SK-N-SH (cell line): ENCODE data around the gene MARF1.

Source experiments
- CHD2 ChIP-seq: fragments of 150-350 bp; IDR thresholded peaks from 2 replicates; pipeline ENCODE4 v1.6.1; 2018; ENCODE audit warnings: low read length; ENCODE audit not compliant: partially characterized antibody
- CTCF ChIP-seq: fragments of 200-600 bp; sonication (generic); IDR thresholded peaks from 2 replicates; pipeline ENCODE4 v1.6.1; 2017; ENCODE audit warnings: antibody characterized with exemption, mild to moderate bottlenecking, moderate library complexity
- EP300 ChIP-seq, 2 experiments: IDR thresholded peaks; 2 replicates each; pipeline versions ENCODE4 v1.4.0 to v1.6.1; 2012; ENCODE audit warnings: borderline replicate concordance in 1 of 2, low read depth in 1 of 2, low read length in 1 of 2
- GABPA ChIP-seq: IDR thresholded peaks from 2 replicates; pipeline ENCODE4 v1.4.0; 2012; ENCODE audit warnings: low read depth, mild to moderate bottlenecking
- MAX ChIP-seq: IDR thresholded peaks from 2 replicates; pipeline ENCODE4 v1.4.0; 2012; ENCODE audit warnings: low read depth
- MXI1 ChIP-seq: IDR thresholded peaks from 2 replicates; pipeline ENCODE4 v1.6.1; 2012; ENCODE audit warnings: mild to moderate bottlenecking, low read depth, low read length, improper control_type of control experiment
- NRF1 ChIP-seq: IDR thresholded peaks from 2 replicates; pipeline ENCODE4 v1.6.1; 2012; ENCODE audit warnings: low read depth, mild to moderate bottlenecking, low read length
- PBX3 ChIP-seq: IDR thresholded peaks from 2 replicates; pipeline ENCODE4; 2012
- POLR2AphosphoS5 ChIP-seq: IDR thresholded peaks from 2 replicates; pipeline ENCODE4 v1.6.1; 2012; ENCODE audit warnings: low read depth, low read length
- RAD21 ChIP-seq: IDR thresholded peaks from 2 replicates; pipeline ENCODE4 v1.6.1; 2012; ENCODE audit warnings: mild to moderate bottlenecking, low read length
- REST ChIP-seq: IDR thresholded peaks from 2 replicates; pipeline ENCODE4 v1.6.1; 2012; ENCODE audit warnings: mild to moderate bottlenecking, low read depth, low read length, moderate library complexity
- RXRA ChIP-seq: IDR thresholded peaks from 2 replicates; pipeline ENCODE4 v1.4.0; 2012; ENCODE audit warnings: low read depth, mild to moderate bottlenecking, borderline replicate concordance

- no peak for TF ChIP-seq MAX
- TF ChIP-seq CTCF: no peak
- TF ChIP-seq EP300 (IDR thresholded peaks at IDR 0.05; ENCODE audit: borderline replicate concordance in 1 of 2, low read depth in 1 of 2, low read length in 1 of 2): no peak
- no peak for TF ChIP-seq POLR2AphosphoS5
- no peak for TF ChIP-seq MXI1
- no peak for TF ChIP-seq REST
- TF ChIP-seq NRF1: no peak
- TF ChIP-seq RAD21: no peak
- TF ChIP-seq GABPA: no peak
- no peak for TF ChIP-seq PBX3
- no peak for TF ChIP-seq CHD2
- no peak for TF ChIP-seq RXRA
Measured at GRCh38 chr16:15613676-15614075, 29.3 kb downstream of the MARF1 start.
